NT2/D1 (cell line): Measurements from ENCODE around the gene FAP.
A peak's percentile ranks its signal among the peaks of the same experiment; 100 is the strongest.

Experiments
- DNase-seq: peaks from one replicate; pipeline ENCODE4 v3.0.0-alpha.2; 2011; ENCODE audit warnings: low read depth, low spot score
- H3K27me3 ChIP-seq: 2 replicates; pipeline ENCODE4 v1.6.0; 2011; ENCODE audit warnings: mild to moderate bottlenecking; ENCODE audit not compliant: insufficient read length, insufficient read depth
- H3K36me3 ChIP-seq: 2 replicates; pipeline ENCODE4 v1.6.1; 2011; ENCODE audit warnings: mild to moderate bottlenecking, low read length, mixed read lengths; ENCODE audit not compliant: insufficient read depth, insufficient read length
- H3K4me1 ChIP-seq: 2 replicates; pipeline ENCODE4 v1.5.1; 2011; ENCODE audit not compliant: insufficient read depth, insufficient read length
- H3K4me3 ChIP-seq: 2 replicates; pipeline ENCODE4 v1.5.1; 2011; ENCODE audit warnings: low read depth; ENCODE audit not compliant: insufficient read length
- H3K9ac ChIP-seq: 2 replicates; pipeline ENCODE4 v1.6.0; 2011; ENCODE audit warnings: low read depth; ENCODE audit not compliant: insufficient read length
- H3K9me3 ChIP-seq: 2 replicates; pipeline ENCODE4 v1.5.1; 2011; ENCODE audit warnings: mild to moderate bottlenecking, low read length; ENCODE audit not compliant: insufficient read depth
- SUZ12 ChIP-seq: IDR thresholded peaks from 2 replicates; pipeline ENCODE4 v1.6.1; 2011; ENCODE audit not compliant: insufficient read length, insufficient read depth; ENCODE audit errors: extremely low read depth
- YY1 ChIP-seq: IDR thresholded peaks from 2 replicates; pipeline ENCODE4 v1.6.1; 2011; ENCODE audit not compliant: insufficient read length, insufficient read depth
- ZNF274 ChIP-seq: IDR thresholded peaks from 2 replicates; pipeline ENCODE4 v1.6.1; 2011; ENCODE audit warnings: mild to moderate bottlenecking, low read depth, low read length

FAP gene

DNA sequence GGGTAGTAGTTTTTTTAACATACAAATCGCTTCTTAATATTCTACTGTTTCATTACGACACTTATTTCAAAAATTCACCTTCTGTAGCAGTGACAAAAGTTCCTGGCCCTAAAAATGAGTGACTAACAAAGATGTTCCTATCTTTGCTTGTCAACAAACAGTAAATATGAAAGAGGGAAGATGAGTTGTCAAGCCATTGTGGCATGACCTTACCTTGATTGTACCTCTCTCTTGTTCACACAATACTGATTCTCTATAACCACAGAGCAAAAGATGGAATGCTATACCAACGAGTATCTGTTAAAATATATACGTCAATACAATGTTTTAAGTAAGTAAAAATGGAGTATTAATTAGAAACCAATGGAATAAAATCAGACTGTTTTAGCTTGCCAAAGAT is 76.5 kb downstream of the FAP start:
- H3K4me3 ChIP-seq = no peak overlapping the region
- H3K27me3 ChIP-seq = no peaks in the 10 kb centered on the region
- TF ChIP-seq SUZ12 = no peak
- no peak for TF ChIP-seq ZNF274
- TF ChIP-seq YY1 = no peak
- no peaks in the 10 kb centered on the region for H3K9me3 ChIP-seq
- H3K4me1 ChIP-seq = no peaks in the 10 kb centered on the region
- H3K9ac ChIP-seq = no peak overlapping the region
- no peak for DNase-seq
- H3K36me3 ChIP-seq = no peaks in the 10 kb centered on the region

DNA sequence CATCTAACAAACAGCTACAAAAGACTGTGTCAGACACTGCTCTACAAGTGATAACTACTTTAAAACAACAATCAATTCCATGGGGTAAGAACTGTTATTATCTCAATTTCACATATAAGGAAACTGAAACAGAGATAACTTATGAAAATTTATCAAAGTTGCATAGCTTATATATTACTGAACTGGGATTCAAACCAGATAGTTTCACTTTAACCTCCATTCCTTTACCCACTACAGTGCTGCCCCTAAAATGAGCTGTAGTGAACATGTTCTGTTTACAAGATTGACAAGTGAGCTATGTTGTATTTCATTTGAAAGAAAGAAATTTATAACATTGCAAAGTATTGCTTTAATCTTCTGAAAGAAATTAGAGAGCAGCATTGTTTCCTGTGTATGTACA is 77.1 kb downstream of the FAP start:
- H3K36me3 ChIP-seq = no peaks in the 10 kb centered on the region
- no peak overlapping the region for H3K4me3 ChIP-seq
- H3K9me3 ChIP-seq = no peaks in the 10 kb centered on the region
- H3K27me3 ChIP-seq = no peaks in the 10 kb centered on the region
- no peak overlapping the region for H3K9ac ChIP-seq
- TF ChIP-seq YY1 (no peak), ZNF274 (no peak), SUZ12 (no peak)
- no peak for DNase-seq
- H3K4me1 ChIP-seq = no peaks in the 10 kb centered on the region

GRCh38 chr2:162164802-162165201 is 78.4 kb downstream of the FAP start:
- H3K4me3 ChIP-seq = no peak overlapping the region
- TF ChIP-seq SUZ12 (no peak), ZNF274 (no peak), YY1 (no peak)
- H3K9ac ChIP-seq = no peak overlapping the region
- H3K4me1 ChIP-seq = no peaks in the 10 kb centered on the region
- no peaks in the 10 kb centered on the region for H3K27me3 ChIP-seq
- no peak for DNase-seq
- no peaks in the 10 kb centered on the region for H3K36me3 ChIP-seq
- H3K9me3 ChIP-seq = no peaks in the 10 kb centered on the region

- TF ChIP-seq SUZ12 (no peak), YY1 (no peak), ZNF274 (no peak)
- no peaks in the 10 kb centered on the region for H3K9me3 ChIP-seq
- no peaks in the 10 kb centered on the region for H3K27me3 ChIP-seq
- H3K4me1 ChIP-seq = no peaks in the 10 kb centered on the region
- H3K9ac ChIP-seq = no peak overlapping the region
- no peaks in the 10 kb centered on the region for H3K36me3 ChIP-seq
- DNase-seq = no peak
- H3K4me3 ChIP-seq = no peak overlapping the region
Observed at GRCh38 chr2:162159446-162159845, 83.8 kb downstream of the FAP start.

GRCh38 chr2:162156149-162156548 is 87.1 kb downstream of the FAP start:
- Histone ChIP-seq H3K9me3 (no peaks in the 10 kb centered on the region), H3K9ac (no peak overlapping the region), H3K4me3 (no peak overlapping the region), H3K27me3 (no peaks in the 10 kb centered on the region), H3K4me1 (no peaks in the 10 kb centered on the region), H3K36me3 (no peaks in the 10 kb centered on the region)
- TF ChIP-seq ZNF274 (no peak), SUZ12 (no peak), YY1 (no peak)
- no peak for DNase-seq

GRCh38 chr2:162155093-162155492 is 88.2 kb downstream of the FAP start:
- H3K4me1 ChIP-seq = no peaks in the 10 kb centered on the region
- TF ChIP-seq YY1 (no peak), ZNF274 (no peak), SUZ12 (no peak)
- no peaks in the 10 kb centered on the region for H3K27me3 ChIP-seq
- no peak overlapping the region for H3K9ac ChIP-seq
- no peaks in the 10 kb centered on the region for H3K36me3 ChIP-seq
- no peak for DNase-seq
- no peak overlapping the region for H3K4me3 ChIP-seq
- H3K9me3 ChIP-seq = no peaks in the 10 kb centered on the region

DNA sequence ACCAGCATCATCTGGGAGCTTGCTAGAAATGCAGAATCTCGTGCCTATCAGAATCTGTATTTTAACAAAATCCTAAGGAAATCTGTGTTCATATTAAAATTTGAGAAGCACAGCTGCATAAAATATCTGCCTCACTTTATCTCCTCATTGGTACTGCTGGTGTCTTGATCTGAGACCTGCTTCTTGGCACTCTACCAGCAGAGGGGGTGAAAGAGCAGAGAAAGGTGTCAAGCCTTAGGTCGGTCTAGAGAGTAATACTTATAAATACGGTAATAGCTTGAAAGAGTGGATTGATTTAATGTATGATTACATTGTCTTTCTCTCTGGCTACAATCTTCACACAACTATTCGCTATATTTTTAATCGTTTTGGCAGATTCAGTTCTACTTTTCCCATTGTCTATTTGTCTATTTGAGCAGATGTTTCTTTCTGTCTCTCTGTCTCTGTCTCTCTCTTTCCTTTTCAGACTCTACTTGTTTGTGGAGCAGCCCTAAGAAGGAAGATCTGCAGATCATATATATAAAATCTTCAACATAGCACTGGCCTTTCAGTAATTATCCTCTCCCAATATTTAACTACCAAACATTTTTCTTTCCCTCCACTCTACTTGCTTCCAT is 89.5 kb downstream of the FAP start:
- H3K9me3 ChIP-seq = no peaks in the 10 kb centered on the region
- H3K4me3 ChIP-seq = no peak overlapping the region
- H3K4me1 ChIP-seq = no peaks in the 10 kb centered on the region
- H3K9ac ChIP-seq = no peak overlapping the region
- TF ChIP-seq ZNF274 (no peak), SUZ12 (no peak), YY1 (no peak)
- DNase-seq = peak; percentile 44
- H3K36me3 ChIP-seq = no peaks in the 10 kb centered on the region
- H3K27me3 ChIP-seq = no peaks in the 10 kb centered on the region

DNA sequence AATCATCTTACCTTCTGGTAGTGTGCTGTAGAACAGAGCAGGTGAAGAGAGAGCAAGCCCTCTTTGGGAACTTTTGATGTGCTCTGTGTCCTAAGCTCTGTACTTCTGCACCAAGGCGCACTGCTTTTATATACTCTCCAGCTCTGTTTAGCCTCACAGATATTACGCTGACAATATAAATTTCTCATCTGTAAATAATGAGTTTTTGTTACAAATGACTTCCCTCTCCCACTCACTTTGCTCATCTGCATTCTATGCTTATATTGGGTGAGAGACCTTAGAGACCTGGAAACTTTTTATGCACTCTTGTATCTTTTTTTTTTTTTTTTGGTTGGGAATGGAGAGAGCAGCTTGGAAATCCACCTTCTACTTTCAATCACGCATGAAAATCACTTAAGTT is 91.1 kb downstream of the FAP start, which contains the start of gene GCG:
GCG (minus strand) TSS at position 101 of the 400 bp plus-strand sequence. CDS start 3,069 bp downstream, outside the sequence.
- no peaks in the 10 kb centered on the region for H3K27me3 ChIP-seq
- H3K9me3 ChIP-seq = no peaks in the 10 kb centered on the region
- H3K36me3 ChIP-seq = no peaks in the 10 kb centered on the region
- H3K4me3 ChIP-seq = no peak within 1 kb of the TSS
- H3K9ac ChIP-seq = no peak within 1 kb of the TSS
- H3K4me1 ChIP-seq = no peaks in the 10 kb centered on the region
- TF ChIP-seq ZNF274 (no peak), SUZ12 (no peak), YY1 (no peak)
- no peak for DNase-seq
